GM12878 (cell line): ENCODE data around the gene ZNF470. TPM values are rescaled to one million over a fixed set of nuclear protein-coding genes. Genes with fewer than 3 reads are reported as not detected.

Experiments
- ATAC-seq: fragments of 200-7000 bp; cut with Tn5 transposase; 3 replicates; pipeline ENCODE4 v1.9.1; 2020; ENCODE audit warnings: mild to moderate bottlenecking, moderate library complexity
- BruUV-seq: library from RNA; stranded (reverse); fragments of 400-500 nt; replicated peaks from 2 replicates; lab custom pipeline; 2021; lab: Mats Ljungman, UMichigan
- CTCF ChIA-PET: fragments of 300-600 bp; sonication (Branson Sonifier 250); formaldehyde crosslinking; extraction: SDS; loops from one replicate; lab custom pipeline; 2021; ENCODE audit warnings: inconsistent platforms; lab: Yijun Ruan, JAX
- POLR2A ChIA-PET: fragments of 350-600 bp; formaldehyde crosslinking; extraction: SDS; loops from one replicate; lab custom pipeline; 2021; ENCODE audit warnings: inconsistent platforms; lab: Charles Lee
- RAD21 ChIA-PET: fragments of 300-600 bp; sonication (Branson Sonifier 250); formaldehyde crosslinking; loops from one replicate; lab custom pipeline; 2023; ENCODE audit warnings: antibody characterized with exemption; ENCODE audit not compliant: unreplicated experiment; lab: Charles Lee
- SMC1A ChIA-PET: fragments of 300-600 bp; sonication (Branson Sonifier 250); formaldehyde crosslinking; loops from one replicate; lab custom pipeline; 2023; ENCODE audit not compliant: unreplicated experiment, uncharacterized antibody; lab: Charles Lee
- DNase-seq: peaks from one replicate; pipeline ENCODE4 v3.0.0-alpha.2; 2011; ENCODE audit warnings: low read depth, low spot score
- FAIRE-seq: peaks from 3 replicates; lab custom pipeline; 2011; peaks lifted over from hg19 to GRCh38; lab: Jason Lieb, UNC
- H2AFZ ChIP-seq: 2 replicates; pipeline ENCODE4 v1.6.0; 2011; ENCODE audit warnings: low read depth, low read length, control low read depth; ENCODE audit not compliant: control insufficient read depth
- H3K27ac ChIP-seq: 2 replicates; pipeline ENCODE4 v1.5.1; 2011; ENCODE audit warnings: control low read depth; ENCODE audit not compliant: control insufficient read depth, insufficient read depth
- H3K27me3 ChIP-seq, 2 experiments: replicated peaks in 1 of 2; 2 replicates each; pipeline versions ENCODE4 v1.6.0 to v1.6.1; 2011; ENCODE audit warnings: low read length in 1 of 2; ENCODE audit not compliant: control insufficient read depth in 2 of 2, insufficient read depth in 2 of 2
- H3K36me3 ChIP-seq, 2 experiments: 2 replicates each; pipeline ENCODE4 v1.5.1; 2011; ENCODE audit warnings: low read length in 1 of 2; ENCODE audit not compliant: control insufficient read depth in 2 of 2, insufficient read depth in 2 of 2
- H3K4me1 ChIP-seq: 2 replicates; pipeline ENCODE4 v1.6.1; 2011; ENCODE audit warnings: mild to moderate bottlenecking, low read length, moderate library complexity, mixed read lengths; ENCODE audit not compliant: control insufficient read depth, insufficient read depth
- H3K4me2 ChIP-seq: 2 replicates; pipeline ENCODE4 v1.6.0; 2011; ENCODE audit warnings: control low read depth; ENCODE audit not compliant: control insufficient read depth, insufficient read depth
- H3K4me3 ChIP-seq: fragments of 200-600 bp; sonication (generic); 2 replicates; pipeline ENCODE4 v1.5.1; 2016
- H3K79me2 ChIP-seq: 2 replicates; pipeline ENCODE4 v1.6.0; 2011; ENCODE audit warnings: low read length; ENCODE audit not compliant: control insufficient read depth, insufficient read depth
- H3K9ac ChIP-seq: 2 replicates; pipeline ENCODE4 v1.8.0; 2011; ENCODE audit warnings: low read length, control low read depth, mixed read lengths; ENCODE audit not compliant: control insufficient read depth, insufficient read depth
- H3K9me3 ChIP-seq: replicated peaks from 3 replicates; pipeline ENCODE4 v1.5.1; 2011; ENCODE audit warnings: mild to moderate bottlenecking, low read length; ENCODE audit not compliant: control insufficient read depth, insufficient read depth
- H4K20me1 ChIP-seq: 2 replicates; pipeline ENCODE4 v1.6.0; 2011; ENCODE audit not compliant: control insufficient read depth, insufficient read depth
- ASH2L ChIP-seq: fragments of 300-600, 200-600 bp; sonication (generic); IDR thresholded peaks from 2 replicates; pipeline ENCODE4 v1.6.1; 2017; ENCODE audit warnings: low read depth, mild to moderate bottlenecking, borderline replicate concordance
- BACH1 ChIP-seq: fragments of 450-650 bp; IDR thresholded peaks from 2 replicates; pipeline ENCODE4 v1.6.1; 2017; ENCODE audit warnings: mild to moderate bottlenecking, borderline replicate concordance
- CEBPB ChIP-seq, 2 experiments: fragments of 150-350 bp in 1 of 2; IDR thresholded peaks; 2 replicates each; pipeline ENCODE4 v1.6.1; 2012 to 2014; ENCODE audit warnings: low read depth in 2 of 2, low read length in 2 of 2, borderline replicate concordance in 1 of 2, inconsistent platforms in 1 of 2
- EZH2 ChIP-seq: IDR thresholded peaks from 2 replicates; pipeline ENCODE4 v1.6.1; 2012; ENCODE audit warnings: low read depth, mild to moderate bottlenecking, control low read depth, inconsistent platforms, low read length, borderline replicate concordance; ENCODE audit not compliant: control insufficient read depth
- FOXK2 ChIP-seq: fragments of 450-650 bp; IDR thresholded peaks from 2 replicates; pipeline ENCODE4 v1.6.1; 2017; ENCODE audit warnings: mild to moderate bottlenecking, moderate library complexity
- IKZF2 ChIP-seq, 2 experiments: fragments of 450-650 bp; IDR thresholded peaks; 2 replicates each; pipeline ENCODE4 v1.6.1; 2017; ENCODE audit warnings: mild to moderate bottlenecking in 2 of 2, moderate library complexity in 2 of 2
- WGBS: methylation state at CpG from one replicate; pipeline ENCODE4 v1.1.6; 2016; ENCODE audit warnings: low lambda C conversion rate; ENCODE audit not compliant: insufficient replicate concordance, insufficient coverage; ENCODE audit errors: missing lambda C conversion rate; 5-methylcytosine and 5-hydroxymethylcytosine counted together
- in situ Hi-C: fragments of 300-500 bp; cut with MboI; formaldehyde crosslinking; loops from 9 replicates; pipeline ENCODE4 v1.14.3; 2018; ENCODE audit warnings: mixed read lengths
- intact Hi-C: fragments of 100-400 bp; cut with micrococcal nuclease; formaldehyde crosslinking; loops from one replicate; pipeline ENCODE4 v1.14.2; 2022; ENCODE audit not compliant: unreplicated experiment
- polyA plus RNA-seq, 11 experiments: library from polyadenylated mRNA; depleted of rRNA in 4 of 11; unstranded in 6 of 11; stranded (reverse) in 5 of 11; fragments of >200 nt; fragmentation: Nextera tagmentation in 4 of 11; fragmentation: Illumina TruSeq in 1 of 11; extraction: Ambion mirVana in 4 of 11; extraction: Trizol in 1 of 11; gene quantifications; 1 replicate in 1 of 11; 2 replicates in 10 of 11; pipeline versions ENCODE4 v1.2.1 to v1.2.3, GENCODE V29; 2011 to 2016; ENCODE audit warnings: inconsistent platforms in 2 of 11, missing spikeins in 2 of 11, low read depth in 1 of 11
- total RNA-seq, 4 experiments: library from RNA; depleted of rRNA in 3 of 4; stranded (reverse); fragments of >200 nt in 3 of 4; fragmentation: Illumina TruSeq in 1 of 4; extraction: Trizol in 1 of 4; gene quantifications; 2 replicates each; pipeline versions ENCODE4 v1.2.1 to v1.2.3, GENCODE V29; 2013 to 2021
- TF ChIP-seq, protein P1 (sequence below): IDR thresholded peaks from 2 replicates; pipeline ENCODE4 v1.6.1; 2012; ENCODE audit warnings: low read depth, low read length, improper control_type of control experiment
- TF ChIP-seq, protein P2 (sequence below): fragments of 450-650 bp; conservative IDR thresholded peaks from 2 replicates; pipeline ENCODE4 v1.6.1; 2017; ENCODE audit warnings: mild to moderate bottlenecking, moderate library complexity

ZNF470 gene
- total and polyA plus RNA-seq, 10 of the 15 experiments (the other 5 are each of a cell fraction or from before 2014, with no cell fraction given), result 0.16 to 1.4 (median 0.56) TPM

DNA sequence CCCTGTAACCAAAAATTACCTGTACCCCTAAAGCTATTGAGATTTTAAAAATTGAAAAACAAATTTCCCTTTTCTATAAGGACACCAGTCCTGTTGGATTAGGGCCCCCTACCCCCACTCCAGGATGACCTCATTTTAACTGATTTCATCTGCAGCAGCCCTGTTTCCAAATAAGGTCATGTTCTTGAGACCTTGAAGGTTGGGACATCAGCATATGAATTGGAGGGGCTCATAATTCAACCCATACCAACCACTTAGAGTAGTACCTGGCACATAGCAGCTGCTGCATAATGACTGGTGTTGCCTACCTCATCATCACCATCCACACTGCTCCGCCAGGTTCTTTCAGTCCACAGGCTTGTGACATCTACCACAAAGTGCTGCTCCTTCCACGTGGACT is 45.5 kb downstream of the ZNF470 start:
- no peaks in the 10 kb centered on the region for H3K79me2 ChIP-seq
- SMC1A ChIA-PET, result no interaction called here
- BruUV-seq, result no TSS peak
- RAD21 ChIA-PET, result no interaction called here
- no peaks in the 10 kb centered on the region; a peak in 1 of 4 replicates for H3K36me3 ChIP-seq
- H3K4me2 ChIP-seq, result no peak overlapping the region
- no peak overlapping the region for H3K27ac ChIP-seq
- peaks cover 2% of the 10 kb centered on the region; the same call in 1 of the 3 replicates for H3K9me3 ChIP-seq
- H3K27me3 ChIP-seq, result no peaks in the 10 kb centered on the region
- ATAC-seq (no peak), DNase-seq (no peak), FAIRE-seq (no peak)
- WGBS, result 97% methylated on average over 2 of the region's 2 CpGs
- no peaks in the 10 kb centered on the region for H4K20me1 ChIP-seq
- CTCF ChIA-PET, result no interaction called here
- H2AFZ ChIP-seq, result no peak overlapping the region
- no peak for TF ChIP-seq CEBPB (IDR thresholded peaks at IDR 0.05; ENCODE audit: borderline replicate concordance in 1 of 2, low read depth in 2 of 2, low read length in 2 of 2)
- TF ChIP-seq IKZF2 (IDR thresholded peaks at IDR 0.05), result no peak
- TF ChIP-seq EZH2, result no peak
- no peak for TF ChIP-seq ASH2L
- no peak for TF ChIP-seq BACH1
- no peak for TF ChIP-seq FOXK2
- TF ChIP-seq, protein P1, sequence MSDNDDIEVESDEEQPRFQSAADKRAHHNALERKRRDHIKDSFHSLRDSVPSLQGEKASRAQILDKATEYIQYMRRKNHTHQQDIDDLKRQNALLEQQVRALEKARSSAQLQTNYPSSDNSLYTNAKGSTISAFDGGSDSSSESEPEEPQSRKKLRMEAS, result no peak
- TF ChIP-seq, protein P2, sequence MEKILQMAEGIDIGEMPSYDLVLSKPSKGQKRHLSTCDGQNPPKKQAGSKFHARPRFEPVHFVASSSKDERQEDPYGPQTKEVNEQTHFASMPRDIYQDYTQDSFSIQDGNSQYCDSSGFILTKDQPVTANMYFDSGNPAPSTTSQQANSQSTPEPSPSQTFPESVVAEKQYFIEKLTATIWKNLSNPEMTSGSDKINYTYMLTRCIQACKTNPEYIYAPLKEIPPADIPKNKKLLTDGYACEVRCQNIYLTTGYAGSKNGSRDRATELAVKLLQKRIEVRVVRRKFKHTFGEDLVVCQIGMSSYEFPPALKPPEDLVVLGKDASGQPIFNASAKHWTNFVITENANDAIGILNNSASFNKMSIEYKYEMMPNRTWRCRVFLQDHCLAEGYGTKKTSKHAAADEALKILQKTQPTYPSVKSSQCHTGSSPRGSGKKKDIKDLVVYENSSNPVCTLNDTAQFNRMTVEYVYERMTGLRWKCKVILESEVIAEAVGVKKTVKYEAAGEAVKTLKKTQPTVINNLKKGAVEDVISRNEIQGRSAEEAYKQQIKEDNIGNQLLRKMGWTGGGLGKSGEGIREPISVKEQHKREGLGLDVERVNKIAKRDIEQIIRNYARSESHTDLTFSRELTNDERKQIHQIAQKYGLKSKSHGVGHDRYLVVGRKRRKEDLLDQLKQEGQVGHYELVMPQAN, result no peak
- intact Hi-C loops (no loop called here), in situ Hi-C loops (no loop called here)
- H3K9ac ChIP-seq, result no peak overlapping the region
- no peaks in the 10 kb centered on the region for H3K4me1 ChIP-seq
- H3K4me3 ChIP-seq, result no peak overlapping the region
- POLR2A ChIA-PET, result no interaction called here
